Endothelial cell of umbilical vein (primary cell): ENCODE measurements around the gene NELL2. TPM values are rescaled to one million over a fixed set of nuclear protein-coding genes. Genes with fewer than 3 reads are reported as not detected.

Source experiments
- BruUV-seq: library from RNA; stranded (reverse); fragments of 400-500 nt; replicated peaks from 2 replicates; lab custom pipeline; 2021; lab: Mats Ljungman, UMichigan
- CTCF ChIA-PET: fragments of 300-600, 350-600 bp; sonication (Branson Sonifier 250); formaldehyde crosslinking; loops from one replicate; lab custom pipeline; 2021; ENCODE audit warnings: antibody characterized with exemption, inconsistent platforms; lab: Charles Lee
- POLR2A ChIA-PET: fragments of 300-600, 350-600 bp; sonication (Branson Sonifier 250); formaldehyde crosslinking; loops from one replicate; lab custom pipeline; 2021; ENCODE audit warnings: antibody characterized with exemption, inconsistent platforms; lab: Charles Lee
- DNase-seq: peaks from one replicate; pipeline ENCODE4 v3.0.0-alpha.2; 2011; ENCODE audit warnings: low read depth, low spot score
- FAIRE-seq: peaks from 2 replicates; lab custom pipeline; 2011; peaks lifted over from hg19 to GRCh38; lab: Jason Lieb, UNC
- H2AFZ ChIP-seq: 2 replicates; pipeline ENCODE4 v1.6.0; 2012; ENCODE audit warnings: low read depth, low read length, control low read depth, inconsistent platforms
- H3K27ac ChIP-seq: 2 replicates; pipeline ENCODE4 v1.5.1; 2011; ENCODE audit warnings: low read depth, mild to moderate bottlenecking, control low read depth, low read length, moderate library complexity; ENCODE audit not compliant: insufficient read depth
- H3K27me3 ChIP-seq, 2 experiments: 2 replicates each; pipeline versions ENCODE4 v1.6.0 to v1.6.1; 2011; ENCODE audit warnings: low read length in 2 of 2, mixed read lengths in 1 of 2; ENCODE audit not compliant: control insufficient read depth in 2 of 2, insufficient read depth in 2 of 2
- H3K36me3 ChIP-seq, 2 experiments: 2 replicates in 1 of 2; 3 replicates in 1 of 2; pipeline ENCODE4 v1.5.1; 2011; ENCODE audit warnings: low read length in 2 of 2, mild to moderate bottlenecking in 1 of 2, moderate library complexity in 1 of 2; ENCODE audit not compliant: control insufficient read depth in 2 of 2, insufficient read depth in 2 of 2; ENCODE audit errors: extremely low read depth in 1 of 2
- H3K4me1 ChIP-seq: 3 replicates; pipeline ENCODE4 v1.5.1; 2011; ENCODE audit warnings: mild to moderate bottlenecking, low read length; ENCODE audit not compliant: control insufficient read depth, insufficient read depth; ENCODE audit errors: extremely low read depth
- H3K4me2 ChIP-seq: 2 replicates; pipeline ENCODE4 v1.6.1; 2011; ENCODE audit warnings: low read length, control low read depth, mixed read lengths; ENCODE audit not compliant: insufficient read depth
- H3K4me3 ChIP-seq, 3 experiments: fragments of 200-600 bp in 1 of 3; sonication (generic), shearing (Covaris generic) in 1 of 3; replicated peaks in 1 of 3; 2 replicates each; pipeline ENCODE4 v1.5.1; 2011 to 2016; ENCODE audit warnings: control low read depth in 3 of 3, low read length in 3 of 3, mild to moderate bottlenecking in 2 of 3, inconsistent platforms in 1 of 3, low read depth in 1 of 3, moderate library complexity in 1 of 3; ENCODE audit not compliant: insufficient read depth in 1 of 3
- H3K79me2 ChIP-seq: 2 replicates; pipeline ENCODE4 v1.6.0; 2012; ENCODE audit warnings: low read length, inconsistent platforms; ENCODE audit not compliant: control insufficient read depth, insufficient read depth
- H3K9ac ChIP-seq: replicated peaks from 2 replicates; pipeline ENCODE3; 2011; ENCODE audit warnings: low read length, control low read depth; ENCODE audit not compliant: insufficient read depth; ENCODE audit errors: extremely low read depth
- H3K9me1 ChIP-seq: replicated peaks from 3 replicates; pipeline ENCODE4 v1.6.0; 2011; ENCODE audit warnings: mild to moderate bottlenecking, low read length; ENCODE audit not compliant: control insufficient read depth, insufficient read depth; ENCODE audit errors: extremely low read depth
- H3K9me3 ChIP-seq: replicated peaks from 2 replicates; pipeline ENCODE4 v1.5.1; 2012; ENCODE audit warnings: low read length, inconsistent platforms; ENCODE audit not compliant: control insufficient read depth, insufficient read depth
- H4K20me1 ChIP-seq: replicated peaks from 2 replicates; pipeline ENCODE3; 2011; ENCODE audit warnings: mild to moderate bottlenecking, low read length; ENCODE audit not compliant: control insufficient read depth, insufficient read depth; ENCODE audit errors: extremely low read depth
- EZH2 ChIP-seq: IDR thresholded peaks from 2 replicates; pipeline ENCODE4 v1.6.1; 2012; ENCODE audit warnings: borderline replicate concordance, low read depth, mild to moderate bottlenecking, moderate library complexity, low read length, inconsistent platforms; ENCODE audit not compliant: severe bottlenecking
- FOS ChIP-seq: IDR thresholded peaks from 2 replicates; pipeline ENCODE4 v1.6.1; 2011; ENCODE audit warnings: mild to moderate bottlenecking, low read length, moderate library complexity, borderline replicate concordance; ENCODE audit not compliant: insufficient read depth
- GATA2 ChIP-seq: IDR thresholded peaks from 2 replicates; pipeline ENCODE4 v1.7.0; 2011; ENCODE audit warnings: low read depth, mild to moderate bottlenecking, moderate library complexity, mixed read lengths, low read length; ENCODE audit not compliant: insufficient read length, insufficient read depth
- JUN ChIP-seq: IDR thresholded peaks from 2 replicates; pipeline ENCODE4 v1.6.1; 2011; ENCODE audit warnings: borderline replicate concordance, low read depth; ENCODE audit not compliant: insufficient read length, insufficient read depth
- MAX ChIP-seq: IDR thresholded peaks from 2 replicates; pipeline ENCODE4 v1.6.1; 2011; ENCODE audit not compliant: insufficient read depth, insufficient read length
- MYC ChIP-seq: IDR thresholded peaks from one replicate; pipeline ENCODE4 v1.6.1; 2011; ENCODE audit warnings: mild to moderate bottlenecking, low read depth, low read length
- POLR2A ChIP-seq: IDR thresholded peaks from 2 replicates; pipeline ENCODE4 v1.6.1; 2012; ENCODE audit warnings: low read depth, mild to moderate bottlenecking, control low read depth, low read length
- POLR2AphosphoS5 ChIP-seq: IDR thresholded peaks from 2 replicates; pipeline ENCODE4 v1.6.1; 2012; ENCODE audit warnings: low read depth, mild to moderate bottlenecking, control low read depth, low read length, moderate library complexity; ENCODE audit not compliant: insufficient read depth
- dilution Hi-C: fragments of 300-500 bp; cut with MboI; formaldehyde crosslinking; loops from one replicate; pipeline ENCODE4 v1.15.0; 2019; ENCODE audit warnings: low sequenced_read_pairs; ENCODE audit not compliant: extremely low pct_ligation_motif_present
- intact Hi-C: fragments of 100-400 bp; cut with micrococcal nuclease; formaldehyde crosslinking; loops from one replicate; pipeline ENCODE4 v1.10.0; 2022
- polyA plus RNA-seq, 4 experiments: library from polyadenylated mRNA; depleted of rRNA in 3 of 4; stranded (reverse) in 3 of 4; unstranded in 1 of 4; fragments of >200 nt; gene quantifications; 2 replicates each; pipeline versions ENCODE4 v1.2.1 to v1.2.3, GENCODE V29; 2011 to 2012; ENCODE audit warnings: missing spikeins in 1 of 4
- total RNA-seq: library from RNA; stranded (reverse); gene quantifications from 2 replicates; pipeline ENCODE4 v1.2.3, GENCODE V29; 2021
- TF ChIP-seq, protein P1 (sequence below), 2 donors: IDR thresholded peaks; 1 replicate in 1 of 2; 2 replicates in 1 of 2; pipeline ENCODE4 v1.5.1; 2011; ENCODE audit warnings: low read length in 2 of 2, mild to moderate bottlenecking in 2 of 2, moderate library complexity in 2 of 2, control low read depth in 1 of 2, inconsistent platforms in 1 of 2, low read depth in 1 of 2; ENCODE audit not compliant: insufficient read depth in 1 of 2; ENCODE audit errors: extremely low read depth in 1 of 2

NELL2 gene
- total and polyA plus RNA-seq, 2 donors (not counting 3 experiments of a cell fraction or from before 2014, with no cell fraction given): 0.11 to 0.49 TPM

GRCh38 chr12:44476683-44477082 is 399.4 kb downstream of the NELL2 start:
- no peak overlapping the region for H3K4me3 ChIP-seq
- no peaks in the 10 kb centered on the region for H3K36me3 ChIP-seq
- no peaks in the 10 kb centered on the region for H3K9me3 ChIP-seq
- no peaks in the 10 kb centered on the region for H3K9me1 ChIP-seq
- TF ChIP-seq EZH2 (no peak), JUN (no peak), FOS (no peak), MAX (no peak), POLR2A (no peak)
- DNase-seq (no peak), FAIRE-seq (no peak)
- no peaks in the 10 kb centered on the region for H3K79me2 ChIP-seq
- H3K4me2 ChIP-seq: no peak overlapping the region
- no peaks in the 10 kb centered on the region for H3K4me1 ChIP-seq
- no peak overlapping the region for H3K27ac ChIP-seq
- no peaks in the 10 kb centered on the region for H4K20me1 ChIP-seq
- no peaks in the 10 kb centered on the region for H3K27me3 ChIP-seq
- no peak overlapping the region for H3K9ac ChIP-seq
- intact Hi-C loops (no loop called here), dilution Hi-C loops (no loop called here)
- ChIA-PET CTCF (no interaction called here), POLR2A (no interaction called here)
- H2AFZ ChIP-seq: no peak overlapping the region
- no TSS peak for BruUV-seq

DNA sequence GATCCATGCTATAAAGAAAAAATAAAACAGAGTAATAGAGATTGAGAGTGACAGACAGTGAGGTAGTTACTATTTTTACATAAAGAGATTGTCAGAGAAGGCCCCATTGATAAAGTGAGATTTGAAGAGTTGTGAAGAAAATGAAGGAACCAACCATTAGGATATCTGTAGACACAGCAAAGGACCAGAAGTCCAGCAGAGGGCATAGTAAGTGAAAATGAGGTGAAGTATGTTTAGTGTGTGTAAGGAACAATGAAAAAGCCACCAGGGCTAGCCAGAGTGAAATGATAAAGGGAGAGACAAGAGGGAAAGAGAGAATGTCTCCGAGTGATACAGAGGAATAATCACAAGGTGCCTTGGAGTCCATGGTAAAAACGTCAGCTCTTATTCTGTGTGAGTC is 411.0 kb downstream of the NELL2 start:
- TF ChIP-seq FOS (no peak), POLR2AphosphoS5 (no peak), MYC (no peak), POLR2A (no peak), JUN (no peak), EZH2 (no peak), GATA2 (no peak), MAX (no peak)
- TF ChIP-seq, protein P1, sequence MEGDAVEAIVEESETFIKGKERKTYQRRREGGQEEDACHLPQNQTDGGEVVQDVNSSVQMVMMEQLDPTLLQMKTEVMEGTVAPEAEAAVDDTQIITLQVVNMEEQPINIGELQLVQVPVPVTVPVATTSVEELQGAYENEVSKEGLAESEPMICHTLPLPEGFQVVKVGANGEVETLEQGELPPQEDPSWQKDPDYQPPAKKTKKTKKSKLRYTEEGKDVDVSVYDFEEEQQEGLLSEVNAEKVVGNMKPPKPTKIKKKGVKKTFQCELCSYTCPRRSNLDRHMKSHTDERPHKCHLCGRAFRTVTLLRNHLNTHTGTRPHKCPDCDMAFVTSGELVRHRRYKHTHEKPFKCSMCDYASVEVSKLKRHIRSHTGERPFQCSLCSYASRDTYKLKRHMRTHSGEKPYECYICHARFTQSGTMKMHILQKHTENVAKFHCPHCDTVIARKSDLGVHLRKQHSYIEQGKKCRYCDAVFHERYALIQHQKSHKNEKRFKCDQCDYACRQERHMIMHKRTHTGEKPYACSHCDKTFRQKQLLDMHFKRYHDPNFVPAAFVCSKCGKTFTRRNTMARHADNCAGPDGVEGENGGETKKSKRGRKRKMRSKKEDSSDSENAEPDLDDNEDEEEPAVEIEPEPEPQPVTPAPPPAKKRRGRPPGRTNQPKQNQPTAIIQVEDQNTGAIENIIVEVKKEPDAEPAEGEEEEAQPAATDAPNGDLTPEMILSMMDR (IDR thresholded peaks at IDR 0.05; ENCODE audit: extremely low read depth in 1 of 2, insufficient read depth in 1 of 2, low read depth in 1 of 2, low read length in 2 of 2): no peak
- no peak for DNase-seq
- Histone ChIP-seq H3K4me1 (no peaks in the 10 kb centered on the region), H3K9me3 (no peaks in the 10 kb centered on the region), H3K79me2 (no peaks in the 10 kb centered on the region), H3K4me2 (no peak overlapping the region), H3K9me1 (no peaks in the 10 kb centered on the region), H3K36me3 (no peaks in the 10 kb centered on the region), H3K4me3 (no peak overlapping the region), H3K27ac (no peak overlapping the region), H3K27me3 (no peaks in the 10 kb centered on the region), H3K9ac (no peak overlapping the region), H2AFZ (no peak overlapping the region), H4K20me1 (no peaks in the 10 kb centered on the region)
- intact Hi-C loops: no loop called here
- no peak for FAIRE-seq
- BruUV-seq: no TSS peak
- POLR2A ChIA-PET: no interaction called here
- CTCF ChIA-PET: no interaction called here
- dilution Hi-C loops: no loop called here
